Measurements from ENCODE around the gene TMEM242.

GRCh38 chr6:157240960-157241311 is 82.4 kb downstream of the TMEM242 start:
- TF ChIP-seq, protein P1, sequence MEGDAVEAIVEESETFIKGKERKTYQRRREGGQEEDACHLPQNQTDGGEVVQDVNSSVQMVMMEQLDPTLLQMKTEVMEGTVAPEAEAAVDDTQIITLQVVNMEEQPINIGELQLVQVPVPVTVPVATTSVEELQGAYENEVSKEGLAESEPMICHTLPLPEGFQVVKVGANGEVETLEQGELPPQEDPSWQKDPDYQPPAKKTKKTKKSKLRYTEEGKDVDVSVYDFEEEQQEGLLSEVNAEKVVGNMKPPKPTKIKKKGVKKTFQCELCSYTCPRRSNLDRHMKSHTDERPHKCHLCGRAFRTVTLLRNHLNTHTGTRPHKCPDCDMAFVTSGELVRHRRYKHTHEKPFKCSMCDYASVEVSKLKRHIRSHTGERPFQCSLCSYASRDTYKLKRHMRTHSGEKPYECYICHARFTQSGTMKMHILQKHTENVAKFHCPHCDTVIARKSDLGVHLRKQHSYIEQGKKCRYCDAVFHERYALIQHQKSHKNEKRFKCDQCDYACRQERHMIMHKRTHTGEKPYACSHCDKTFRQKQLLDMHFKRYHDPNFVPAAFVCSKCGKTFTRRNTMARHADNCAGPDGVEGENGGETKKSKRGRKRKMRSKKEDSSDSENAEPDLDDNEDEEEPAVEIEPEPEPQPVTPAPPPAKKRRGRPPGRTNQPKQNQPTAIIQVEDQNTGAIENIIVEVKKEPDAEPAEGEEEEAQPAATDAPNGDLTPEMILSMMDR (IDR thresholded peaks at IDR 0.05) = no peak
- no peak for TF ChIP-seq POLR2A (IDR thresholded peaks at IDR 0.05)

Measured in esophagus squamous epithelium (tissue), 4 donors.